Hippocampal formation (tissue), 2 donors: Measurements from ENCODE around the gene JAKMIP2.
"Not testable (repeated sequence)": the region's sequence is repeated elsewhere in the genome, so short reads cannot be mapped to it uniquely, and the experiment has no call there.

Experiments
- DNase-seq, 2 donors: peaks; one replicate each; lab custom pipeline; 2025; lab: John Stamatoyannopoulos, UW

Gene JAKMIP2

GRCh38 chr5:147648597-147648996, 133.9 kb downstream of the JAKMIP2 start:
- no peak for DNase-seq

GRCh38 chr5:147645197-147645596, 137.3 kb downstream of the JAKMIP2 start:
- no peak for DNase-seq

GRCh38 chr5:147644460-147644859, 138.1 kb downstream of the JAKMIP2 start:
- no peak for DNase-seq

GRCh38 chr5:147643142-147643541, 139.4 kb downstream of the JAKMIP2 start:
- no peak for DNase-seq

- DNase-seq: no peak
Observed at GRCh38 chr5:147642666-147643065, 139.9 kb downstream of the JAKMIP2 start.

GRCh38 chr5:147639321-147639720, 143.2 kb downstream of the JAKMIP2 start:
- DNase-seq: no peak

GRCh38 chr5:147636729-147636984, 145.9 kb downstream of the JAKMIP2 start:
- no peak for DNase-seq

- no peak for DNase-seq
Observed at GRCh38 chr5:147635882-147636728, 146.4 kb downstream of the JAKMIP2 start.

- not testable (repeated sequence) for DNase-seq
Observed at GRCh38 chr5:147635439-147635838, 147.1 kb downstream of the JAKMIP2 start.

- DNase-seq: no peak
Observed at GRCh38 chr5:147633173-147633572, 149.4 kb downstream of the JAKMIP2 start.

- DNase-seq: no peak
Observed at GRCh38 chr5:147631428-147632003, 151.0 kb downstream of the JAKMIP2 start.

- DNase-seq: no peak
Observed at GRCh38 chr5:147629196-147629595, 153.3 kb downstream of the JAKMIP2 start.

- DNase-seq: peak; percentile 72 to 80
Observed at GRCh38 chr5:147628058-147628895, 154.3 kb downstream of the JAKMIP2 start.

- no peak for DNase-seq
Observed at GRCh38 chr5:147626464-147626863, 156.1 kb downstream of the JAKMIP2 start.

GRCh38 chr5:147621016-147621415, 161.5 kb downstream of the JAKMIP2 start:
- no peak for DNase-seq

- DNase-seq: no peak
Observed at GRCh38 chr5:147619281-147619878, 163.1 kb downstream of the JAKMIP2 start.

- DNase-seq: no peak
Observed at GRCh38 chr5:147617711-147618350, 164.7 kb downstream of the JAKMIP2 start.

- DNase-seq: no peak
Observed at GRCh38 chr5:147617191-147617606, 165.3 kb downstream of the JAKMIP2 start.

- DNase-seq: no peak
Observed at GRCh38 chr5:147616421-147616820, 166.1 kb downstream of the JAKMIP2 start.

GRCh38 chr5:147613359-147613758, 169.2 kb downstream of the JAKMIP2 start:
- DNase-seq: no peak

- no peak for DNase-seq
Observed at GRCh38 chr5:147611483-147611882, 171.0 kb downstream of the JAKMIP2 start.

GRCh38 chr5:147610798-147611197, 171.7 kb downstream of the JAKMIP2 start:
- DNase-seq: no peak
